Measurements from ENCODE around the gene LRP1B. TPM values are rescaled to one million over a fixed set of nuclear protein-coding genes. Genes with fewer than 3 reads are reported as not detected.

The LRP1B gene
- total RNA-seq, 2 donors from 2014 or later: 0.79 to 1.8 TPM

- no peak for TF ChIP-seq CTCF (conservative IDR thresholded peaks at IDR 0.05)
- no peak overlapping the region for H3K4me3 Mint-ChIP-seq
- Histone ChIP-seq H3K4me3 (ENCODE audit: low read length) (no peak overlapping the region), H3K9ac (ENCODE audit: extremely low read depth, low read length, poor library complexity, severe bottlenecking) (no peak overlapping the region), H3K27me3 (ENCODE audit: control insufficient read depth, insufficient read depth, low read length, poor library complexity, severe bottlenecking) (no peaks in the 10 kb centered on the region), H3K4me1 (ENCODE audit: control insufficient read depth, insufficient read depth, low read length) (no peaks in the 10 kb centered on the region), H3K27ac (ENCODE audit: low read depth, low read length) (no peak overlapping the region), H3K9me3 (ENCODE audit: control insufficient read depth, low read length) (no peaks in the 10 kb centered on the region), H3K36me3 (ENCODE audit: control insufficient read depth, insufficient read depth, low read length) (no peaks in the 10 kb centered on the region)
- no peaks in the 10 kb centered on the region for H3K36me3 Mint-ChIP-seq (ENCODE audit: low read depth)
- no peak overlapping the region for H3K27ac Mint-ChIP-seq
- DNase-seq: no peak
- H3K27me3 Mint-ChIP-seq (ENCODE audit: insufficient read depth): no peaks in the 10 kb centered on the region
- WGBS, 2 experiments (ENCODE audit: insufficient coverage in 1 of 2, insufficient read length in 1 of 2): 80% methylated on average over 1 to 3 of the region's 4 CpGs
- no peaks in the 10 kb centered on the region for H3K9me3 Mint-ChIP-seq
- H3K4me1 Mint-ChIP-seq: no peaks in the 10 kb centered on the region
Observed at GRCh38 chr2:140187086-140187485, 1943.7 kb downstream of the LRP1B start.

DNA sequence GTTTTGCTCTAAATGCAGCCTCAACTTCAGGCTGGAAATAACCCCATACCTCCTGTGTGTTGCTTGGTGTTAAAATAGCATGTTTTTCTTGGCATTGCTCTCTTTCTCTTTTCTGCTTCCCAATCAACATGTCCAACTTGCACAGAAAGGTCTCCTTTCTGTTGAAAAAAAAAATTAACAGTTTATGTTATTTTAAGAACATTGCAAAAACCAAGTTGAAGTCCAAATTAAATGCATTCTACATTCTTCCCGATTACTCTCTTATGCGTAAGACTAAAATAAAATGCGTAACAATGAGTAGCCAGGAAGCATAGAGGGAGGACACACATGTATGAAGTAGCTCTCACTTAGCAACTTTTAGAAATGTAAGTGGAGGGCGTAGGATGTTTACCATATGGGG lies 1944.5 kb downstream of the LRP1B start:
- Histone ChIP-seq H3K9ac (ENCODE audit: extremely low read depth, low read length, poor library complexity, severe bottlenecking) (no peak overlapping the region), H3K4me3 (ENCODE audit: low read length) (no peak overlapping the region), H3K27ac (ENCODE audit: low read depth, low read length) (no peak overlapping the region), H3K36me3 (ENCODE audit: control insufficient read depth, insufficient read depth, low read length) (no peaks in the 10 kb centered on the region), H3K27me3 (ENCODE audit: control insufficient read depth, insufficient read depth, low read length, poor library complexity, severe bottlenecking) (no peaks in the 10 kb centered on the region), H3K9me3 (ENCODE audit: control insufficient read depth, low read length) (no peaks in the 10 kb centered on the region), H3K4me1 (ENCODE audit: control insufficient read depth, insufficient read depth, low read length) (no peaks in the 10 kb centered on the region)
- H3K36me3 Mint-ChIP-seq (ENCODE audit: low read depth): no peaks in the 10 kb centered on the region
- H3K9me3 Mint-ChIP-seq: no peaks in the 10 kb centered on the region
- TF ChIP-seq CTCF (conservative IDR thresholded peaks at IDR 0.05): no peak
- no peaks in the 10 kb centered on the region for H3K27me3 Mint-ChIP-seq (ENCODE audit: insufficient read depth)
- no peak for DNase-seq
- H3K4me3 Mint-ChIP-seq: no peak overlapping the region
- H3K4me1 Mint-ChIP-seq: no peaks in the 10 kb centered on the region
- 91 to 100% methylated on average over 2 to 4 of the region's 4 CpGs for WGBS, 2 experiments (ENCODE audit: insufficient coverage in 1 of 2, insufficient read length in 1 of 2)
- H3K27ac Mint-ChIP-seq: no peak overlapping the region

GRCh38 chr2:140185076-140185475 lies 1945.7 kb downstream of the LRP1B start:
- no peaks in the 10 kb centered on the region for H3K36me3 ChIP-seq (ENCODE audit: control insufficient read depth, insufficient read depth, low read length)
- no peak overlapping the region for H3K27ac ChIP-seq (ENCODE audit: low read depth, low read length)
- no peak overlapping the region for H3K4me3 ChIP-seq (ENCODE audit: low read length)
- no peaks in the 10 kb centered on the region for H3K9me3 Mint-ChIP-seq
- no peak for TF ChIP-seq CTCF (conservative IDR thresholded peaks at IDR 0.05)
- no peak overlapping the region for H3K9ac ChIP-seq (ENCODE audit: extremely low read depth, low read length, poor library complexity, severe bottlenecking)
- no peaks in the 10 kb centered on the region for H3K4me1 Mint-ChIP-seq
- no peaks in the 10 kb centered on the region for H3K27me3 Mint-ChIP-seq (ENCODE audit: insufficient read depth)
- no peaks in the 10 kb centered on the region for H3K4me1 ChIP-seq (ENCODE audit: control insufficient read depth, insufficient read depth, low read length)
- H3K4me3 Mint-ChIP-seq: no peak overlapping the region
- no peak for DNase-seq
- H3K9me3 ChIP-seq (ENCODE audit: control insufficient read depth, low read length): no peaks in the 10 kb centered on the region
- no peak overlapping the region for H3K27ac Mint-ChIP-seq
- H3K27me3 ChIP-seq (ENCODE audit: control insufficient read depth, insufficient read depth, low read length, poor library complexity, severe bottlenecking): no peaks in the 10 kb centered on the region
- no peaks in the 10 kb centered on the region for H3K36me3 Mint-ChIP-seq (ENCODE audit: low read depth)
